Measurements from ENCODE around the gene HIVEP3.

DNA sequence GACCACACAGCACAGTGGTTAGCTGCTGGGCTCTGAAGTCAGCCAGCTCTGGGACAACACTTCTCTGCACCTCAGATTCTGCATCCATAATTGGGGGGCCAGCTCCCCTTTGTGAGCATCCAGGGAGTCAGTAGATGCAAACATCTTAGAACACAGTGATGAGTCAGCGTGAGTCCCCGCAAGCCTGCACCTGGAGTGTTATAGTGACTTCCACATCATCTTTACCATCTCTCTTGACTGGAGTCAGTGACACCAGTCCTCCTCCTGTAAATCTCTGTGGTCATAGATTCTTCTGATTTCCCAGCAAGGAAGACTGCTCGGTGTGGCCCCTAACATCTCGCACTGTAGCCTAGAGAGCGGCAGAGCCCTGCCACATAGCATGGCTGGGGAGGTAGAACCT lies 420.3 kb downstream of the HIVEP3 start:
- TF ChIP-seq CTCF (IDR thresholded peaks at IDR 0.05) (no peak), EZH2 (IDR thresholded peaks at IDR 0.05; ENCODE audit: borderline replicate concordance, insufficient read depth, low read depth, low read length, poor library complexity, severe bottlenecking) (no peak)
